Urinary bladder (tissue), 4 donors: ENCODE measurements around the gene DGKZ. TPM values are rescaled to one million over a fixed set of nuclear protein-coding genes. Genes with fewer than 3 reads are reported as not detected.
"Not testable (repeated sequence)": the region's sequence is repeated elsewhere in the genome, so short reads cannot be mapped to it uniquely, and the experiment has no call there.

Experiments used
- DNase-seq: peaks from one replicate; pipeline ENCODE4 v3.0.0-alpha.2; 2015; ENCODE audit errors: extremely low spot score
- H3K27ac ChIP-seq: one replicate; pipeline ENCODE4 v1.5.1; 2013; ENCODE audit warnings: low read depth, mild to moderate bottlenecking, moderate library complexity
- H3K36me3 ChIP-seq: one replicate; pipeline ENCODE4 v1.6.1; 2013; ENCODE audit warnings: mild to moderate bottlenecking, moderate library complexity; ENCODE audit not compliant: insufficient read depth
- H3K4me1 ChIP-seq: one replicate; pipeline ENCODE4 v1.6.1; 2013; ENCODE audit warnings: mild to moderate bottlenecking, moderate library complexity; ENCODE audit not compliant: insufficient read depth
- H3K4me3 ChIP-seq: one replicate; pipeline ENCODE4 v1.5.1; 2013; ENCODE audit warnings: low read depth, low read length
- WGBS: extraction: QIAGEN DNeasy Blood & Tissue Kit; methylation state at CpG from one replicate; pipeline ENCODE4 v1.1.7; 2013; 5-methylcytosine and 5-hydroxymethylcytosine counted together
- polyA plus RNA-seq: library from polyadenylated mRNA; stranded (reverse); fragments of 200-250 nt; gene quantifications from one replicate; pipeline ENCODE4 v1.2.3, GENCODE V29; 2013
- total RNA-seq: library from RNA; depleted of rRNA; stranded (reverse); fragments of >200 nt; gene quantifications from one replicate; pipeline ENCODE4 v1.2.3, GENCODE V29; 2014
- donor health status: healthy with polysubstance abuse.
- donor health status: healthy.

Gene DGKZ
- total and polyA plus RNA-seq, 2 donors = 18.5 to 47.8 TPM

DNA sequence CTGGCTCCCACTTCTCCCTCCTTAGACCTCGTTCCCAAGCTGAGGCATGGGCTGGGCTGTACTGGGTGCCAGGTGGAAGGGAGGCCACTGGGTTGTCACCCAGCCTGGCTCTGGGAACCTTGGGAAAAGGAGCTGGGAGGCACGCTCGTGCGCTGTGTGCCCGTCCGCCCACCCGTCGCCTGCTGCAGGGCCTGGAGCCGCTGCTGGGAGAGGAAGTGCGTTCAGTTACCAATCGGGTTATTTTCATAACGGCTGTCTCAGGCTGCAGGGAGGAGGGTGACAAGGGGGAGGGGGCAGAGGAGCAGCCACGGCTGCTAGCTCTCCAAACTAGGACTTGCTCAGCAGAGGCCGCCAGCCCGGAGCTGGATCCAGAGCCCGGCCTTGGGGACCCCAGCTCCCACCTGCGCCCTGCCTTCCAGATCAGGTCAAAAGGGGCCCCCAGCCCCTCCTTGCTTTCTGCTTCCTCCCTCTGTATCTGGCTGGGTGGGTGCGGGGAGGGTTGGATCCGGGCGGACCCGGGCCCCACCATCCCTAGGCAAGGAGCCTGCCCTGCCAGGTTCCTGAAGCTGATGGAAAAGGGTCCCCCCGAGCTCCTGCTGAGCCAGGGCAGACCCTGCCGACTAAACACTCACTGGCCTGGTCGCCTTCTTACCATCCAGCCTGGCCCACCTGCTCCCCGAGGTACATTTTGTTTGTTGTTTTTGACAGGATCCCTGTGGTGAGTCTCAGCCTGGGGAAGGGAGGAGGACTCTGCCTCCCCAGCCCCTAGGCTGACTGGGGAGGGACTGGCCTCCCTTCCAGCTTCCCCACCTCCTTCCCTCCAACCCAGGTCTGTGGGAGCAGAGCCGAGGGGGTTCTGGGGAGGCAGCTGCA is 14.3 kb downstream of the DGKZ start:
- H3K4me3 ChIP-seq = no peak overlapping the region
- H3K27ac ChIP-seq = peak overlapping the region; percentile 13
- 14% methylated on average over 26 of the region's 26 CpGs for WGBS
- H3K36me3 ChIP-seq = no peaks in the 10 kb centered on the region
- H3K4me1 ChIP-seq = no peaks in the 10 kb centered on the region
- no peak for DNase-seq

DNA sequence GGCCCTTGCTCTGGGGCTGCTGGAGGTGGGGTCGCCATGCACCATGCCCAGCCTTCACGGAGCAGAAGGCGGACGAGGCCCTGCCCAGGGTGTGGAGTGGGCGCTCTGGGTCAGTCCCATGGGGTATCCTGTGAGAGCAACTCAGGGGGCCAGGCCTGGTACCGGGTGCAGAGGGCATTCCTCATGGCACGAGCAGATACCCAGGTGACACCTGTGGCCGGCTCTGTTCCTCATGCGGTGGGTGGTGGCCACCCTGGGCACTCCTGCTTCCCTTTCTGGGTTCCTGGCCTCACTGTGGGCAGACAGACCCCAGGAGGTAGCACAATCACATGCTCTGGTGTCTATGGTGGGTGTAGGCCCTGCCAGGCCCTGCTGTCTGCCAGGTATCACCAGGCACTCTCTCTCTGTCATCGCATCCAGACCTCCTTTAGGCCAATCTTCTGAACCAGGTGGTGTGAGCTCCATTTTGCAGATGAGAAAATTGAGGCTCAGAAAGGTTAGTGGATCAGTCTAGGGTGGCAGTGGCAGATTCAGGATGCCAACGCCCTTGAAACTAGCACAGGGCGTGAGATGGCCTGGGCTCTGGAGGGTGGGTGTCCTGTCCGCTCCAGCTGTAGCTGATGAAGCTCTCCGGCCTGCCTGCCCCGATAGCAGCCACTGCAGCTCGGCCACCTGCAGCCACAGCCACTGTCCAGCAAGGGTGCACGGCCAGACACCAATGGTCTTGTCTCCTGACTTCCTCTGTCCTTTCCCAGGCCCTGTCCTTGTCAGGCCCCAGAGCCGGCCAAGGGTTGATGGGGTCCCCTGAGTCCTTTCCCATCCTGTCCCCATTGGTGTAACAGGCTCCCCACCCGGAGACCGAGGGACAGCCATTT is 15.1 kb downstream of the DGKZ start:
- no peaks in the 10 kb centered on the region for H3K4me1 ChIP-seq
- DNase-seq = no peak
- no peak overlapping the region for H3K4me3 ChIP-seq
- WGBS = 78% methylated on average over 20 of the region's 20 CpGs
- H3K27ac ChIP-seq = peak overlapping the region; percentile 1
- no peaks in the 10 kb centered on the region for H3K36me3 ChIP-seq

GRCh38 chr11:46363031-46363407 is 15.8 kb downstream of the DGKZ start:
- Histone ChIP-seq H3K36me3 (no peaks in the 10 kb centered on the region), H3K4me1 (no peaks in the 10 kb centered on the region), H3K4me3 (no peak overlapping the region), H3K27ac (peak overlapping the region; percentile 45)
- WGBS = 54% methylated on average over 9 of the region's 9 CpGs
- DNase-seq = no peak

- Histone ChIP-seq H3K4me1 (no peaks in the 10 kb centered on the region), H3K4me3 (no peak overlapping the region), H3K36me3 (no peaks in the 10 kb centered on the region), H3K27ac (peak overlapping the region; percentile 45)
- no peak for DNase-seq
- WGBS = 72% methylated on average over 21 of the region's 21 CpGs
These were observed 16.3 kb downstream of the DGKZ start for GRCh38 chr11:46363455-46364005.

DNA sequence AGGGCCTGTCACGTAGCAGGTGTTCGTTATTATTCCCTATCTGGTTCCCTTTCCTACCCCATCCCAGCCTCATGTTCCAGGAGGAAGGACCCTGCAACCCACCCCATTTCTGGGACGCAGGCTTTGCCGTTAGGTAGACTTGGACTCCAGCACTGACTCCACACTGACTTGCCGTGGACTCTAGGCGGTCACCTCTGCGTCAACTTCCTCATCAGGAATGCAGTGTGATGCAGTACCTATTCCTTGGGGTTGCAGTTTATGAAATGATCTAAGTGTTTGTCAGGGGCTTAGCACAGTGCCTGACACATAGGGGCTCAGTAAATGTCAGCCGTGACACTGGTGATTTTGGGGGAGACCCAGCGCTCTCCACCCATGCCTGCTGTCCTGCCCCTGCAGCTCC is 16.8 kb downstream of the DGKZ start:
- H3K36me3 ChIP-seq = no peaks in the 10 kb centered on the region
- H3K4me3 ChIP-seq = no peak overlapping the region
- H3K27ac ChIP-seq = no peak overlapping the region
- DNase-seq = no peak
- H3K4me1 ChIP-seq = no peaks in the 10 kb centered on the region
- 91% methylated on average over 9 of the region's 9 CpGs for WGBS

DNA sequence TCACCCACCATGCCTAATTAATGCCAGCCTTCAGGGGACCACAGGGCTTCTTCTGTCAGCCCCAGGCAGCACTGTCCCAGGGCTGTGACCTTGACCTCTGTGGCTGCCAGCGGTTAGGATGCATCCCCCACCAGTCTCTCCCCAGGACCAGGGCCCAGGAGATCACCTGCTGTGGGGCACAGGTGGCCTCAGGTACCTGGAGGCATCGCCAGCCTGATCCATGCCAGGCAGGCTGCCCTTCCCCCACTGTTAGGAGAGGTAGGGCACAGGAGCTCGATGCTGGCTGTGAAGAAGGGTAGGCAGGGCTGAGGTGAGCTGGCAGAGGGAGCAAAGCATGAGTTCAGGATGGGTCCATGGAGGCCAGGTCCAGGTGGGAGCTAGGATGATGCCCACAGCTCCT is 17.5 kb downstream of the DGKZ start:
- WGBS = 87% methylated on average over 3 of the region's 3 CpGs
- Histone ChIP-seq H3K4me1 (no peaks in the 10 kb centered on the region), H3K36me3 (no peaks in the 10 kb centered on the region), H3K27ac (no peak overlapping the region), H3K4me3 (no peak overlapping the region)
- no peak for DNase-seq

- no peaks in the 10 kb centered on the region for H3K36me3 ChIP-seq
- H3K27ac ChIP-seq = no peak overlapping the region
- H3K4me3 ChIP-seq = no peak overlapping the region
- H3K4me1 ChIP-seq = no peaks in the 10 kb centered on the region
- DNase-seq = no peak
- 91% methylated on average over 22 of the region's 22 CpGs for WGBS
These were observed 19.0 kb downstream of the DGKZ start for GRCh38 chr11:46366260-46366659.

DNA sequence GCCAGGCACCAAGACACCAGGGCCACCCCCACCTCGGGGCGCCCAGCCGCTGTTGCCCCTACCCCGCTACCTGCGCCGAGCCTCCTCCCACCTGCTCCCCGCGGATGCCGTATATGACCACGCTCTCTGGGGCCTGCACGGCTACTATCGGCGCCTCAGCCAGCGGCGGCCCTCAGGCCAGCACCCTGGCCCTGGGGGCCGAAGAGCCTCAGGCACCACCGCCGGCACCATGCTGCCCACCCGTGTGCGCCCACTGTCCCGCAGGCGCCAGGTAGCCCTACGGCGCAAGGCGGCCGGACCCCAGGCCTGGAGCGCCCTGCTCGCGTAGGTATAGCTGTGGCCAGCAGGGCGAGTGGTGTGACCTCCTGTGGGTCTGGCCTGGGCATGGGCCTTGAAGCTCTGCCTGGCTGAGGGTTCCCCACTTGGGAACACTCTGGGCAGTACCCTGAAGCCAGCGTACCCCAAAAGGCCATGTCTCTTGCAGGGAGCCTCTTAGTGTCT is 19.4 kb downstream of the DGKZ start:
- WGBS = 92% methylated on average over 31 of the region's 31 CpGs
- no peaks in the 10 kb centered on the region for H3K36me3 ChIP-seq

DNA sequence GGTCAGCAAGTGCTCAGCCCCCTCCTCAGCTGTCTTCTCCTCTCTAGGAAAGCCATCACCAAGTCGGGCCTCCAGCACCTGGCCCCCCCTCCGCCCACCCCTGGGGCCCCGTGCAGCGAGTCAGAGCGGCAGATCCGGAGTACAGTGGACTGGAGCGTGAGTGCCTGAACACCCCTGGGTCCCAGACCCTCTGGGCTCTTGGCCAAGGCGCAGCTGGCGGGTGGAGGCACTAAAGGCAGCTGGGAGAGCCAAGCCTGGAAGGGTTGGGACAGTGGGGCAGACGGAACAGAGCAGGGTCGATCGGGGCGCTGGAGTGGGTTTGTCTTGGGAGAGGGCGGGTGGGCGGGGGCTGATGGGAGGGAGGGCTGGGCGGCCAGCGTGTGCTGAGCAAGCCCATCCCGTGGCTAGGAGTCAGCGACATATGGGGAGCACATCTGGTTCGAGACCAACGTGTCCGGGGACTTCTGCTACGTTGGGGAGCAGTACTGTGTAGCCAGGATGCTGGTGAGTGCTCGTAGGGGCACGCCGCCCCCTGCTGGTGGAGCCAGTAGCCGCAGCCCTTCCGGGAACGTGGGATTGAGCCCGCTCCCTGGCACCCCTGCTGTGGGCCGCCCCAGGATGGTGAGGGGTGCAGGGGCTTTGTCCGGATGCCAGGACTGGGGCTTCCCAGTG is 20.1 kb downstream of the DGKZ start:
- H3K4me3 ChIP-seq = no peak overlapping the region
- no peaks in the 10 kb centered on the region for H3K4me1 ChIP-seq
- DNase-seq = no peak
- no peaks in the 10 kb centered on the region for H3K36me3 ChIP-seq
- WGBS = 21% methylated on average over 32 of the region's 32 CpGs
- H3K27ac ChIP-seq = no peak overlapping the region

More for the DNA sequence above, 19.4 kb downstream of the DGKZ start:
- no peak for DNase-seq
- no peak overlapping the region for H3K4me3 ChIP-seq
- H3K27ac ChIP-seq = no peak overlapping the region
- no peaks in the 10 kb centered on the region for H3K4me1 ChIP-seq

- no peaks in the 10 kb centered on the region for H3K36me3 ChIP-seq
- no peak overlapping the region for H3K4me3 ChIP-seq
- H3K27ac ChIP-seq = no peak overlapping the region
- no peak for DNase-seq
- WGBS = 83% methylated on average over 12 of the region's 12 CpGs
- no peaks in the 10 kb centered on the region for H3K4me1 ChIP-seq
These were observed 20.6 kb downstream of the DGKZ start for GRCh38 chr11:46367916-46368267.

- Histone ChIP-seq H3K27ac (no peak overlapping the region), H3K4me1 (no peaks in the 10 kb centered on the region), H3K36me3 (no peaks in the 10 kb centered on the region), H3K4me3 (no peak overlapping the region)
- DNase-seq = no peak
- 66% methylated on average over 25 of the region's 25 CpGs for WGBS
These were observed 22.3 kb downstream of the DGKZ start for GRCh38 chr11:46369458-46370152.

GRCh38 chr11:46370253-46370652 is 23.0 kb downstream of the DGKZ start:
- H3K36me3 ChIP-seq = no peaks in the 10 kb centered on the region
- no peak for DNase-seq
- no peaks in the 10 kb centered on the region for H3K4me1 ChIP-seq
- WGBS = 85% methylated on average over 13 of the region's 13 CpGs
- H3K4me3 ChIP-seq = no peak overlapping the region
- no peak overlapping the region for H3K27ac ChIP-seq

DNA sequence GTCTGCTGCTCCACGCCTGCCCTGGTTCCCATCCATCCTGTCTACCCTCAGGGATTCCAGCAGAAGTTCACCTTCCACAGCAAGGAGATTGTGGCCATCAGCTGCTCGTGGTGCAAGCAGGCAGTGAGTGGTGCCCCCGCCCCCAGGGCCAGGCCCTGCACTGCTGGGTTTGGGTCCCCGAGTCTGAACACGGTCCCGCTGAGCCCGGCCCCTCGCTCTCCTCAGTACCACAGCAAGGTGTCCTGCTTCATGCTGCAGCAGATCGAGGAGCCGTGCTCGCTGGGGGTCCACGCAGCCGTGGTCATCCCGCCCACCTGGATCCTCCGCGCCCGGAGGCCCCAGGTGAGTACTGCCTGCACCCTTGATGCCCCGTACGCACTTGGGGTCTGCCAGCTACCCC is 24.0 kb downstream of the DGKZ start:
- not testable (repeated sequence) for H3K36me3 ChIP-seq, H3K27ac ChIP-seq, DNase-seq, H3K4me3 ChIP-seq, H3K4me1 ChIP-seq
- 95% methylated on average over 19 of the region's 19 CpGs for WGBS
